HCT116 (cell line): Measurements from ENCODE around the gene HMGXB4. TPM values are rescaled to one million over a fixed set of nuclear protein-coding genes. Genes with fewer than 3 reads are reported as not detected.

Experiments
- ATAC-seq: fragments of 200-7000 bp; cut with Tn5 transposase; 2 replicates; pipeline ENCODE4 v1.9.1; 2020; ENCODE audit warnings: mild to moderate bottlenecking, moderate library complexity
- BruUV-seq: library from RNA; stranded (reverse); fragments of 400-500 nt; replicated peaks from 2 replicates; lab custom pipeline; 2021; lab: Mats Ljungman, UMichigan
- CTCF ChIA-PET: fragments of 300-600 bp; sonication (Branson Sonifier 250); formaldehyde crosslinking; loops from one replicate; lab custom pipeline; 2021; ENCODE audit warnings: antibody characterized with exemption; lab: Charles Lee
- POLR2A ChIA-PET: fragments of 300-600, 350-600 bp; sonication (Branson Sonifier 250); formaldehyde crosslinking; loops from one replicate; lab custom pipeline; 2021; ENCODE audit warnings: antibody characterized with exemption; lab: Charles Lee
- RAD21 ChIA-PET, 2 experiments: fragments of 300-600 bp; sonication (Branson Sonifier 250); formaldehyde crosslinking; loops; one replicate each; lab custom pipeline; 2023; ENCODE audit warnings: low total read pairs in 2 of 2; ENCODE audit not compliant: uncharacterized antibody in 2 of 2, unreplicated experiment in 2 of 2, low non-redundant PET in 1 of 2; lab: Charles Lee
- DNase-seq: peaks from one replicate; pipeline ENCODE4 v3.0.0-alpha.2; 2010; ENCODE audit warnings: low read depth, low spot score
- H2AFZ ChIP-seq: fragments of 200-600 bp; shearing (Covaris generic), sonication (generic); 2 replicates; pipeline ENCODE4 v1.6.1; 2017; ENCODE audit warnings: low read depth, mixed run types, mixed read lengths, antibody characterized with exemption, low read length; ENCODE audit not compliant: poor library complexity, severe bottlenecking
- H3K27ac ChIP-seq: 2 replicates; pipeline ENCODE4 v1.5.1; 2012; ENCODE audit warnings: low read depth, low read length
- H3K27me3 ChIP-seq: fragments of 200-600 bp; sonication (generic); 2 replicates; pipeline ENCODE4 v1.6.1; 2016; ENCODE audit warnings: mixed run types, low read length, mixed read lengths; ENCODE audit not compliant: insufficient read depth
- H3K36me3 ChIP-seq, 2 experiments: fragments of 200-500 bp in 1 of 2; fragments of 200-600 bp in 1 of 2; sonication (Bioruptor generic) in 1 of 2; sonication (generic) in 1 of 2; 2 replicates each; pipeline versions ENCODE4 v1.5.1 to v1.6.1; 2014 to 2016; ENCODE audit warnings: low read length in 2 of 2, inconsistent platforms in 1 of 2, mixed read lengths in 1 of 2, mixed run types in 1 of 2; ENCODE audit not compliant: insufficient read depth in 2 of 2, control insufficient read depth in 1 of 2
- H3K4me1 ChIP-seq, 2 experiments: fragments of 200-600 bp in 1 of 2; sonication (generic) in 1 of 2; 2 replicates each; pipeline versions ENCODE4 v1.5.1 to v1.6.1; 2012 to 2017; ENCODE audit warnings: low read length in 2 of 2, inconsistent platforms in 1 of 2, mild to moderate bottlenecking in 1 of 2, mixed read lengths in 1 of 2, mixed run types in 1 of 2, moderate library complexity in 1 of 2; ENCODE audit not compliant: insufficient read depth in 2 of 2, control insufficient read depth in 1 of 2
- H3K4me2 ChIP-seq: fragments of 200-600 bp; sonication (generic); 2 replicates; pipeline ENCODE4 v1.6.1; 2017; ENCODE audit warnings: mixed run types, low read length, mixed read lengths
- H3K4me3 ChIP-seq, 2 experiments: fragments of 200-600 bp in 1 of 2; sonication (generic) in 1 of 2; replicated peaks in 1 of 2; 2 replicates each; pipeline ENCODE4 v1.5.1; 2011 to 2016; ENCODE audit warnings: low read length in 2 of 2, control low read depth in 1 of 2, low read depth in 1 of 2, mild to moderate bottlenecking in 1 of 2, mixed read lengths in 1 of 2, mixed run types in 1 of 2
- H3K79me2 ChIP-seq: fragments of 200-600 bp; sonication (generic); 2 replicates; pipeline ENCODE4 v1.6.1; 2017; ENCODE audit warnings: mild to moderate bottlenecking, mixed run types, low read length, moderate library complexity, mixed read lengths; ENCODE audit not compliant: insufficient read depth
- H3K9ac ChIP-seq: fragments of 200-600 bp; sonication (generic); 2 replicates; pipeline ENCODE4 v1.6.1; 2016; ENCODE audit warnings: low read length, mixed read lengths
- H3K9me2 ChIP-seq: fragments of 200-600 bp; sonication (generic), shearing (Covaris generic); 2 replicates; pipeline ENCODE4 v1.6.1; 2017; ENCODE audit warnings: mixed run types, mild to moderate bottlenecking, moderate library complexity; ENCODE audit not compliant: insufficient read depth
- H3K9me3 ChIP-seq, 2 experiments: fragments of 200-500 bp in 1 of 2; fragments of 200-600 bp in 1 of 2; sonication (Bioruptor generic) in 1 of 2; sonication (generic) in 1 of 2; 2 replicates each; pipeline ENCODE4 v1.6.1; 2014 to 2017; ENCODE audit warnings: low read length in 2 of 2, mixed read lengths in 2 of 2, inconsistent platforms in 1 of 2, low read depth in 1 of 2, mild to moderate bottlenecking in 1 of 2, mixed run types in 1 of 2, moderate library complexity in 1 of 2; ENCODE audit not compliant: control insufficient read depth in 1 of 2, insufficient read depth in 1 of 2
- H4K20me1 ChIP-seq: fragments of 200-600 bp; sonication (generic), shearing (Covaris generic); 2 replicates; pipeline ENCODE4 v1.6.1; 2017; ENCODE audit warnings: mixed run types, mild to moderate bottlenecking, moderate library complexity; ENCODE audit not compliant: insufficient read depth
- ATF3 ChIP-seq: IDR thresholded peaks from 2 replicates; pipeline ENCODE4 v1.6.1; 2012
- CBX3 ChIP-seq: IDR thresholded peaks from 2 replicates; pipeline ENCODE4 v1.6.1; 2012; ENCODE audit warnings: low read depth
- CTCF ChIP-seq, 3 experiments: fragments of 200-600 bp in 1 of 3; sonication (generic) in 1 of 3; IDR thresholded peaks in 2 of 3; conservative IDR thresholded peaks in 1 of 3; 2 replicates each; pipeline ENCODE4 v1.5.1; 2012 to 2017; ENCODE audit warnings: low read depth in 2 of 3, low read length in 2 of 3, antibody characterized with exemption in 1 of 3, borderline replicate concordance in 1 of 3, control low read depth in 1 of 3, mild to moderate bottlenecking in 1 of 3, mixed read lengths in 1 of 3, mixed run types in 1 of 3, moderate library complexity in 1 of 3; ENCODE audit not compliant: insufficient read depth in 1 of 3
- EGR1 ChIP-seq: IDR thresholded peaks from 2 replicates; pipeline ENCODE4 v1.6.1; 2012; ENCODE audit warnings: low read depth
- EZH2 ChIP-seq: fragments of 200-600 bp; sonication (generic); IDR thresholded peaks from 2 replicates; pipeline ENCODE4 v1.6.1; 2017; ENCODE audit warnings: antibody characterized with exemption, mixed run types
- EZH2phosphoT487 ChIP-seq: fragments of 200-600 bp; IDR thresholded peaks from 2 replicates; pipeline ENCODE4 v1.6.1; 2018; ENCODE audit warnings: antibody characterized with exemption, borderline replicate concordance
- MAX ChIP-seq: IDR thresholded peaks from 2 replicates; pipeline ENCODE4 v1.6.1; 2012
- POLR2AphosphoS5 ChIP-seq: IDR thresholded peaks from 2 replicates; pipeline ENCODE4 v1.6.1; 2011; ENCODE audit warnings: mild to moderate bottlenecking, low read depth, low read length, moderate library complexity
- RAD21 ChIP-seq: IDR thresholded peaks from 2 replicates; pipeline ENCODE4 v1.6.1; 2012; ENCODE audit warnings: low read depth, mild to moderate bottlenecking
- SRF ChIP-seq: IDR thresholded peaks from 2 replicates; pipeline ENCODE4 v1.6.1; 2012; ENCODE audit warnings: low read depth
- ZFX ChIP-seq: fragments of 450-650 bp; IDR thresholded peaks from 2 replicates; pipeline ENCODE4 v1.6.1; 2017
- ZNF274 ChIP-seq: fragments of 200-500 bp; sonication (Bioruptor generic); IDR thresholded peaks from 2 replicates; pipeline ENCODE4 v1.6.1; 2014; ENCODE audit warnings: mild to moderate bottlenecking, low read depth, low read length, inconsistent platforms
- intact Hi-C: fragments of 100-400 bp; cut with micrococcal nuclease; formaldehyde crosslinking; loops from 2 replicates; pipeline ENCODE4 v1.10.0; 2022
- total RNA-seq: library from RNA; stranded (reverse); gene quantifications from one replicate; pipeline ENCODE4 v1.2.1, GENCODE V29; 2021; ENCODE audit not compliant: unreplicated experiment
- TF ChIP-seq, protein P1 (sequence below): IDR thresholded peaks from 2 replicates; pipeline ENCODE4 v1.6.1; 2012; ENCODE audit warnings: low read depth

HMGXB4 gene
- total RNA-seq, 1 experiment from 2014 or later: 36.7 TPM

DNA sequence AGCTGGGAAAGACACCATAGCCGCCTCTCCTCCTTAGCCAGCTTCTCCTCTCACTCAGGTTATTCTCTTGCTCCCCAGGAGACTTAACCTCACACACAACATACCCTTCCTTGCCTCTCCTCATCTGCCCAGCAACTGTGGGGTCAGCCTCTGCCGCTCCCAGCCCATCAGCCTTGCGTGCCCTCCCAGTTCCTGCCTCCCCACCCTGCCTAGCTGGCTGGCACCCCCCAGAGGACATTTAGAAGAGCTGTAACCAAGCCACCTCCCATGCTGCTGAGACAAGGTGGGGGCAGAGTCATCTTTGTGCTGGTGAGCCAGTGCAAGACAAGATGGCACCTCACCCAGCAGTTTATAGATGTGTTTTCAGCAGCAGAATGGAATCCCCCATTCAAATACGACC, 80.6 kb downstream of the HMGXB4 start:
- Histone ChIP-seq H3K9me2 (no peaks in the 10 kb centered on the region), H2AFZ (no peak overlapping the region), H3K27ac (no peak overlapping the region), H3K4me2 (no peak overlapping the region), H3K36me3 (no peaks in the 10 kb centered on the region; a peak in 1 of 4 replicates), H4K20me1 (no peaks in the 10 kb centered on the region), H3K4me3 (no peak overlapping the region), H3K4me1 (no peaks in the 10 kb centered on the region), H3K9ac (no peak overlapping the region), H3K27me3 (no peaks in the 10 kb centered on the region), H3K79me2 (no peaks in the 10 kb centered on the region), H3K9me3 (peaks cover 0 to 1% of the 10 kb centered on the region in 2 experiments; a peak in 1 of 4 replicates)
- ATAC-seq: peak; percentile 75
- POLR2A ChIA-PET: no interaction called here
- CTCF ChIA-PET: no interaction called here
- intact Hi-C loops: no loop called here
- RAD21 ChIA-PET: no interaction called here
- BruUV-seq: no TSS peak
- no peak for DNase-seq
- TF ChIP-seq MAX (no peak), RAD21 (peak; percentile 29; the same call in 1 of the 2 replicates), CTCF (IDR thresholded peaks at IDR 0.05 in 2 of 3, conservative IDR thresholded peaks at IDR 0.05 in 1 of 3; ENCODE audit: borderline replicate concordance in 1 of 3, insufficient read depth in 1 of 3, low read depth in 2 of 3, low read length in 2 of 3) (peak in 2 of 3 experiments; percentile 11 to 31; a peak in 3 of 6 replicates)

- no peak for ATAC-seq
- TF ChIP-seq ATF3 (no peak), POLR2AphosphoS5 (no peak), ZNF274 (no peak), MAX (no peak), EGR1 (no peak), ZFX (no peak), EZH2phosphoT487 (no peak), EZH2 (no peak), CBX3 (no peak), SRF (no peak)
- TF ChIP-seq, protein P1, sequence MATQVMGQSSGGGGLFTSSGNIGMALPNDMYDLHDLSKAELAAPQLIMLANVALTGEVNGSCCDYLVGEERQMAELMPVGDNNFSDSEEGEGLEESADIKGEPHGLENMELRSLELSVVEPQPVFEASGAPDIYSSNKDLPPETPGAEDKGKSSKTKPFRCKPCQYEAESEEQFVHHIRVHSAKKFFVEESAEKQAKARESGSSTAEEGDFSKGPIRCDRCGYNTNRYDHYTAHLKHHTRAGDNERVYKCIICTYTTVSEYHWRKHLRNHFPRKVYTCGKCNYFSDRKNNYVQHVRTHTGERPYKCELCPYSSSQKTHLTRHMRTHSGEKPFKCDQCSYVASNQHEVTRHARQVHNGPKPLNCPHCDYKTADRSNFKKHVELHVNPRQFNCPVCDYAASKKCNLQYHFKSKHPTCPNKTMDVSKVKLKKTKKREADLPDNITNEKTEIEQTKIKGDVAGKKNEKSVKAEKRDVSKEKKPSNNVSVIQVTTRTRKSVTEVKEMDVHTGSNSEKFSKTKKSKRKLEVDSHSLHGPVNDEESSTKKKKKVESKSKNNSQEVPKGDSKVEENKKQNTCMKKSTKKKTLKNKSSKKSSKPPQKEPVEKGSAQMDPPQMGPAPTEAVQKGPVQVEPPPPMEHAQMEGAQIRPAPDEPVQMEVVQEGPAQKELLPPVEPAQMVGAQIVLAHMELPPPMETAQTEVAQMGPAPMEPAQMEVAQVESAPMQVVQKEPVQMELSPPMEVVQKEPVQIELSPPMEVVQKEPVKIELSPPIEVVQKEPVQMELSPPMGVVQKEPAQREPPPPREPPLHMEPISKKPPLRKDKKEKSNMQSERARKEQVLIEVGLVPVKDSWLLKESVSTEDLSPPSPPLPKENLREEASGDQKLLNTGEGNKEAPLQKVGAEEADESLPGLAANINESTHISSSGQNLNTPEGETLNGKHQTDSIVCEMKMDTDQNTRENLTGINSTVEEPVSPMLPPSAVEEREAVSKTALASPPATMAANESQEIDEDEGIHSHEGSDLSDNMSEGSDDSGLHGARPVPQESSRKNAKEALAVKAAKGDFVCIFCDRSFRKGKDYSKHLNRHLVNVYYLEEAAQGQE: no peak
Measured at GRCh38 chr22:35341090-35341874, 84.0 kb downstream of the HMGXB4 start.

More at GRCh38 chr22:35341090-35341874, 84.0 kb downstream of the HMGXB4 start:
- no peaks in the 10 kb centered on the region for H3K27me3 ChIP-seq
- no peak overlapping the region for H3K9ac ChIP-seq
- intact Hi-C loops: no loop called here
- no peaks in the 10 kb centered on the region for H3K79me2 ChIP-seq
- no TSS peak for BruUV-seq
- ChIA-PET CTCF (no interaction called here), POLR2A (no interaction called here), RAD21 (interaction anchor here in 1 of 2 experiments (1.6 kb wide), 1 partner anchor 9 kb away, joined by 3 read pairs; no protein-coding TSS in a partner anchor)
- DNase-seq: no peak
- peaks cover 0 to 8% of the 10 kb centered on the region in 2 experiments; a peak in 1 of 4 replicates for H3K9me3 ChIP-seq
- H3K4me3 ChIP-seq: no peak overlapping the region
- H3K36me3 ChIP-seq: no peaks in the 10 kb centered on the region; a peak in 1 of 4 replicates
- no peaks in the 10 kb centered on the region for H3K4me1 ChIP-seq
- no peak overlapping the region for H2AFZ ChIP-seq
- H3K27ac ChIP-seq: no peak overlapping the region
- H3K4me2 ChIP-seq: no peak overlapping the region
- no peaks in the 10 kb centered on the region for H3K9me2 ChIP-seq
- no peaks in the 10 kb centered on the region for H4K20me1 ChIP-seq
